Esophagus muscularis mucosa (tissue), 4 donors: ENCODE results near the gene SLC4A2.

Experiments used
- EP300 ChIP-seq: sonication (generic); formaldehyde crosslinking; IDR thresholded peaks from one replicate; pipeline ENCODE4 v1.6.1; 2017; ENCODE audit warnings: antibody characterized with exemption
- POLR2A ChIP-seq: fragments of 450-650 bp; IDR thresholded peaks from one replicate; pipeline ENCODE4 v1.6.1; 2017; ENCODE audit warnings: antibody characterized with exemption, moderate library complexity, mild to moderate bottlenecking, low read depth
- TF ChIP-seq, protein P1 (sequence below), 3 experiments: fragments of 200-600 bp in 2 of 3; fragments of 450-650 bp in 1 of 3; sonication (generic) in 2 of 3; IDR thresholded peaks; one replicate each; pipeline ENCODE4 v1.5.1; 2017 to 2019; ENCODE audit warnings: antibody characterized with exemption in 3 of 3, mild to moderate bottlenecking in 2 of 3, moderate library complexity in 1 of 3

DNA sequence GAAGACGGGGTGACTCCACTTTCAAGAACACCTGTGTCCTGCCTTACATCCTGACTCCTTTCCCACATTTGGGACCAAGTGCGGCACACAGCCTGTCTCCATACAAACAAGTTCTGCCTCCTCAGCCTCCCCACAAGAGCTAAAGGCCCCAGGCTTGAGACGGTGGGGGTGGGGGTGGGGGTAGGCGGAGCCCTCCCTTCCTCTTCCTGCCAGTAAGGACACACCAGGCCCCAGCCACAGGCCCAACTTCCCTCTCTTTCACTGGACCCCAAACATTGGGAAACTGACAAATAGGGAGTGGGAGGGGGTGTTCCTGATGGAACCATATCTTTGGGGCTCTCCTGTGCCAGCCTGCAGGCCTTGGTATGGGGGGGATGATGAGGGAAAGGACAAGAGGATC is 6.3 kb upstream of the SLC4A2 start:
- TF ChIP-seq, protein P1, sequence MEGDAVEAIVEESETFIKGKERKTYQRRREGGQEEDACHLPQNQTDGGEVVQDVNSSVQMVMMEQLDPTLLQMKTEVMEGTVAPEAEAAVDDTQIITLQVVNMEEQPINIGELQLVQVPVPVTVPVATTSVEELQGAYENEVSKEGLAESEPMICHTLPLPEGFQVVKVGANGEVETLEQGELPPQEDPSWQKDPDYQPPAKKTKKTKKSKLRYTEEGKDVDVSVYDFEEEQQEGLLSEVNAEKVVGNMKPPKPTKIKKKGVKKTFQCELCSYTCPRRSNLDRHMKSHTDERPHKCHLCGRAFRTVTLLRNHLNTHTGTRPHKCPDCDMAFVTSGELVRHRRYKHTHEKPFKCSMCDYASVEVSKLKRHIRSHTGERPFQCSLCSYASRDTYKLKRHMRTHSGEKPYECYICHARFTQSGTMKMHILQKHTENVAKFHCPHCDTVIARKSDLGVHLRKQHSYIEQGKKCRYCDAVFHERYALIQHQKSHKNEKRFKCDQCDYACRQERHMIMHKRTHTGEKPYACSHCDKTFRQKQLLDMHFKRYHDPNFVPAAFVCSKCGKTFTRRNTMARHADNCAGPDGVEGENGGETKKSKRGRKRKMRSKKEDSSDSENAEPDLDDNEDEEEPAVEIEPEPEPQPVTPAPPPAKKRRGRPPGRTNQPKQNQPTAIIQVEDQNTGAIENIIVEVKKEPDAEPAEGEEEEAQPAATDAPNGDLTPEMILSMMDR (IDR thresholded peaks at IDR 0.05): no peak
- TF ChIP-seq POLR2A (no peak), EP300 (no peak)
